H1 (cell line): ENCODE data around the gene LIX1L.

Source experiments
- EZH2 ChIP-seq: fragments of 200-600 bp; sonication (generic); IDR thresholded peaks from 2 replicates; pipeline ENCODE4 v1.7.1; 2012; ENCODE audit warnings: low read depth, mild to moderate bottlenecking, moderate library complexity, low read length, inconsistent platforms; ENCODE audit not compliant: severe bottlenecking
- MAFK ChIP-seq: IDR thresholded peaks from 2 replicates; pipeline ENCODE4 v1.6.1; 2012; ENCODE audit warnings: low read depth, mild to moderate bottlenecking, improper control_type of control experiment, low read length
- TAF1 ChIP-seq: IDR thresholded peaks from 2 replicates; pipeline ENCODE4 v1.6.1; 2011; ENCODE audit warnings: mild to moderate bottlenecking, low read depth, low read length
- ZNF274 ChIP-seq: IDR thresholded peaks from 2 replicates; pipeline ENCODE4 v1.7.0; 2012; ENCODE audit warnings: low read length, borderline replicate concordance; ENCODE audit errors: extremely low read depth
- TF ChIP-seq, protein P1 (sequence below), 3 experiments: IDR thresholded peaks; 1 replicate in 2 of 3; 2 replicates in 1 of 3; pipeline versions ENCODE4 v1.5.1 to v1.6.1; 2011; ENCODE audit warnings: low read length in 3 of 3, mild to moderate bottlenecking in 3 of 3, inconsistent platforms in 2 of 3, low read depth in 1 of 3, moderate library complexity in 1 of 3; ENCODE audit not compliant: insufficient read depth in 1 of 3; ENCODE audit errors: control extremely low read depth in 1 of 3

DNA sequence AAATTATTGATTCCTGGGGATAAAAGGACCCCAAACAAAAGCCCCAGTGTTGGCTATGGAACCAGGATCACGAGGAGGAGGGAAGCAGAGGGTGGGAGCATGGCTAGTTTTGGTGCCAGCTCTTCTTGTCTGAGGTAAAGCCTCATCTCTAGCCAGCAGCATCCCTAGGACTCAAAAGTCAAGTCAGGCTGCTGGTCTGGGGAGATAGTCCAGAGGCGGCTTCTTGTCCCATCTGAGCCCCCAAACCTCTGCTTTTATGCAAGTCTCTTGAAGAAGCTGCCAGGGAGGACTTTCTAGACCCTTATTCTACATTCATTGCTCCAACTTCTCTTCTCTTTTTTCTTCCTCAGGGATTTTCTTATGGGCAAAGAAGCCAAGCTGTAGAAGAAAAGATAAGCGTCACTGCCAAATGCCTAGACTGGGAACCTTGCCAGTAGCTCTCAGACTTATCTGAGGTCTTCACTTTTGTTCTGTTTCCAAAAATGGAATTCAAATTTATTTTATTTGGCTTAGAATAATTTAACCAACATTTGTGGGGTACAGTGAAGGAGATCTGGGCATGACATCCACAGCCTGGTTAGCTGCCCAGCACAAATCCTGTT is 65.2 kb downstream of the LIX1L start:
- TF ChIP-seq EZH2 (no peak), ZNF274 (no peak), TAF1 (no peak), MAFK (no peak)
- TF ChIP-seq, protein P1, sequence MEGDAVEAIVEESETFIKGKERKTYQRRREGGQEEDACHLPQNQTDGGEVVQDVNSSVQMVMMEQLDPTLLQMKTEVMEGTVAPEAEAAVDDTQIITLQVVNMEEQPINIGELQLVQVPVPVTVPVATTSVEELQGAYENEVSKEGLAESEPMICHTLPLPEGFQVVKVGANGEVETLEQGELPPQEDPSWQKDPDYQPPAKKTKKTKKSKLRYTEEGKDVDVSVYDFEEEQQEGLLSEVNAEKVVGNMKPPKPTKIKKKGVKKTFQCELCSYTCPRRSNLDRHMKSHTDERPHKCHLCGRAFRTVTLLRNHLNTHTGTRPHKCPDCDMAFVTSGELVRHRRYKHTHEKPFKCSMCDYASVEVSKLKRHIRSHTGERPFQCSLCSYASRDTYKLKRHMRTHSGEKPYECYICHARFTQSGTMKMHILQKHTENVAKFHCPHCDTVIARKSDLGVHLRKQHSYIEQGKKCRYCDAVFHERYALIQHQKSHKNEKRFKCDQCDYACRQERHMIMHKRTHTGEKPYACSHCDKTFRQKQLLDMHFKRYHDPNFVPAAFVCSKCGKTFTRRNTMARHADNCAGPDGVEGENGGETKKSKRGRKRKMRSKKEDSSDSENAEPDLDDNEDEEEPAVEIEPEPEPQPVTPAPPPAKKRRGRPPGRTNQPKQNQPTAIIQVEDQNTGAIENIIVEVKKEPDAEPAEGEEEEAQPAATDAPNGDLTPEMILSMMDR (IDR thresholded peaks at IDR 0.05; ENCODE audit: control extremely low read depth in 1 of 3, insufficient read depth in 1 of 3, low read depth in 1 of 3, low read length in 3 of 3), result no peak
